ENCODE results near the gene RAD51.
A peak's percentile ranks its signal among the peaks of the same experiment; 100 is the strongest.

The RAD51 gene

DNA sequence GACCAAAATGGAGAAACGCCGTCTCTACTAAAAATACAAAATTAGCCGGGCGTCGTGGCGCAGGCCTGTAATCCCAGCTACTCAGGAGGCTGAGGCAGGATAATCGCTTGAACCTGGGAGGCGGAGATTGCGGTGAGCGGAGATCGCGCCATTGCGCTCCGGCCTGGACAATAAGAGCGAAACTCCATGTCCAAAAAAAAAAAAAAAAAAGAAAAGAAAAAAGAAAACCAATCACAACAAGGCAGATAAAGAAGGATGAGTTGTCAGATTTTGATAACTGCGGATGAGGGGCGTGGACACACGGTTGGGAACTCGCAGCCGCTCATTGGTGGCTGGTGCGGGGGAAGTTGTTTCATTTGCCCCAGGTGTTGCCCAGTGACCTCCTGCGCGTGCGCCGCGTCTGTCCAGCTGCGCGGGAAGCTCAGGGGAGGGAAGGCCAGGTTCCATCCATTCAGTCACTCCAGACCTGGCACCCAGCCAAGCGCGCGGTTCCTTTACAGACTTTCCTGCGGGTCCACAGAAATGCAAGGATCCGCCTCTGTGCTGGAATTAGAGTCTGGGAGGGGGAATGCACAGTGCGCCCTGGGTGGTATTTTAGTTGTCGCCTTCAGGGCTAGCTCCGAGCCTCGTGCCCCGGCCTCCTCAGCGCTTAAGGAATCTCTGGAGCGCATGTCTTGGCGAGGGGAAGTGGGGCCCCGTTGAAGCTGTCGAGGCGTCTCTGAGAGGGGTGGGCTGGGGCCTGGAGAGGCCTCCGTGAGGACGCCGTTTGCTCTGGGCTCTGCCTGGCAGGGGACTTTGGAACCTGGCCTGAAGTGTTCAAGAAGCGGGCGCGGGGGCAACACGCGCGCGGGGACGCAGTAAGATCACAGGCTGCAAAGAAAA, 68.2 kb downstream of the RAD51 start:
- Mint-ChIP-seq H3K36me3 (ENCODE audit: low read depth) (peaks cover 11% of the 10 kb centered on the region), H3K4me3 (peak overlapping the region; percentile 83), H3K27ac (peak overlapping the region; percentile 90), H3K27me3 (no peaks in the 10 kb centered on the region), H3K9me3 (no peaks in the 10 kb centered on the region), H3K4me1 (ENCODE audit: low read depth) (peaks cover 37% of the 10 kb centered on the region)
- no peak for DNase-seq

DNA sequence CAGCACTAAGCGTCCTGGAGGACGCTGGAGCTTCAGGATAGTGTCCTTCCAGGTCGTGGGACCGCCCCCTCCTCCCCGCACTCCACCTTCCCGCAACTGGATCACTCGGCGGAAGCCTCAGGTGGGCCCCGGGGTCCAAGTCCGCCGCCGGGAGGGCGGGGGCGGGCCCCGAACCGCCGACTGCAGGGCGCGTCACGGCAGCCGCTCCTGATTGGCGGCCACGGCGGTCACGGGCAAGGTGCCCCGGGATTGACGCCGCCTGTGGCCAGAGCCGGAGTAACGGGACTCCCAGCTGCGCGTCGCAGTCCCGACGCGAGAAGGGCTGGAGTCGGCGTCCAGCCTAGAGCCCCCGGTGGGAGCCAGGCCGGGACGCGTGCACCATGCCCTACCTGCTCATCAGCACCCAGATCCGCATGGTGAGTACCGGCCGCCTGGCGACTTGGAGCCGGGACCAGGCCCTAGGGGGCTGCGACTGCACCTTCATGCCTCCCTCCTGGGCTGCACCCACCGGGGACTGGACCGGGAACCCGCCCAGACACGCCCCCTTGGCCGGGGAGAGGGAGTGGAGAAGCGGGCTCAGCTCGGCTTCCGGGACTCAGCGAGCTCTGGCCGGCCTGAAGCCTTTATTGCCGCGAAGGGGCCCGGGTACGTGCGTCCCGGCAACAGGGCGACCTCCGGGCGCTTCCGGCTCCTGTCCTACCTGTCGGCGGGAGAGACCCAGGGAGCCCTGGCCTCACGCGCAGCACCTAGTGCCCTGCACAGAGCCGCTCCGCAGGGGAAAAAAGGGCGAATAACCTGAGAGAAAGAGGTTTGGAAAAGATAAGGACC, 69.0 kb downstream of the RAD51 start, which contains the start of gene GCHFR:
GCHFR (plus strand) TSS at position 268 of the 828 bp plus-strand sequence; CDS start at position 381, 113 bp downstream.
- Mint-ChIP-seq H3K9me3 (no peaks in the 10 kb centered on the region), H3K27me3 (no peaks in the 10 kb centered on the region), H3K27ac (peak within 1 kb of the TSS; percentile 90), H3K36me3 (ENCODE audit: low read depth) (peaks cover 18% of the 10 kb centered on the region), H3K4me3 (peak within 1 kb of the TSS; percentile 83), H3K4me1 (ENCODE audit: low read depth) (peaks cover 46% of the 10 kb centered on the region)
- DNase-seq: peak; percentile 82

DNA sequence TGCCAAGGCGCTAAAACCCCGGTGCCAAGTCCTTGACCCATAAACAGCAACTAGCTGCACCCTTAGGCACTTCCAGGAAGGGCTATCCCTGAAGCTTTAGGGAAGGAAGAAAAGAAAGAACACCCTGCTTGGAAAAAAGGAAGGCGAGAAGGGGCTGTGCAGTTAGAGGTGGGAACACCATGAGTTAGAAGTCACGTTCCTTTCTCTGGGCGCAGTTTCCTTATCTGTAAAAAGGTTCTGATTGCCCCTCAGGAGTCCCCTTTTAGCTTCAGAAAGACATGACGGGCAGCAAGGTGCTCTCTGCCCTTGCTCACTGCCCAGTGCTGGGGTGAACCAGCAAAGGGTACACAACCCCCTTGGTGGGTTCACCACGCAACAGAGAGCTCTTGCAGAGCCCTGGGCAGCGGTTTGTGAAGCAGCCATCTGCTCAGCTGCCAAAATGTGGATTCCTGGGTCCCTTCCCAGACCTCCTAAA, 69.7 kb downstream of the RAD51 start:
- peak; percentile 40 for DNase-seq
- Mint-ChIP-seq H3K4me1 (ENCODE audit: low read depth) (peaks cover 52% of the 10 kb centered on the region), H3K27me3 (no peaks in the 10 kb centered on the region), H3K36me3 (ENCODE audit: low read depth) (peaks cover 22% of the 10 kb centered on the region), H3K4me3 (peak overlapping the region; percentile 83), H3K9me3 (no peaks in the 10 kb centered on the region), H3K27ac (peak overlapping the region; percentile 90)

DNA sequence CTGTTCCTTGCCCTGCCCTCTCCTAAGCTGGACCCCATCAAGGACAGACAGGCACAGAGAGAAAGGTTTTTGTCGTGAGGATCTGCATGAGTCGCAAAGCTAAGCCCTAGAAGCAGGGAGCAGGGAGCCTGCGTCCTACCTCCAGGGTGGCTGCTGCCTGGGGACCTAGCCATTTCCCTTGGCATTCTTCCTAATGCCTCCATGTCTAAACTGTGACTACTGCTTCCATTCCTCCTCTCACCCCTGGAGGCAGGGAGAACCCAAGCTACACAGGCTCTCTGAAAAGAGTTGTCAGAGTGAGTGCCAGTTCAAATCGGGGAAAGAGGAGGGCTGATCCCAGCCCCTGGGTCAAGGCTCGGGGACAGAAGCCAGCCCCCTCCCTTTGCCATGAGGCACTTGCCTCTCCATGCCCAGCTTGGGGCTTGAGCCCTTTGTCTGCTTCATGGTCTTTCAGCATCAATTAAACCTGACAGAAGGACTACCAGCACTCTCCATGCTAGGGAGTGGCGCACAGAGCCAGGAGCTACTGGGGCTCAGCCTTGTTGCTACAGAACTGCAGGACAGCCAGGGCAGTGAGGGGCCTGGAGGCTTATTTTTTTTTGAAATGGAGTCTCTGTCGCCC, 71.3 kb downstream of the RAD51 start:
- H3K27ac Mint-ChIP-seq: peak overlapping the region; percentile 26
- H3K4me3 Mint-ChIP-seq: no peak overlapping the region
- H3K36me3 Mint-ChIP-seq (ENCODE audit: low read depth): peaks cover 36% of the 10 kb centered on the region
- no peak for DNase-seq
- no peaks in the 10 kb centered on the region for H3K9me3 Mint-ChIP-seq
- H3K27me3 Mint-ChIP-seq: no peaks in the 10 kb centered on the region
- peaks cover 62% of the 10 kb centered on the region for H3K4me1 Mint-ChIP-seq (ENCODE audit: low read depth)

DNA sequence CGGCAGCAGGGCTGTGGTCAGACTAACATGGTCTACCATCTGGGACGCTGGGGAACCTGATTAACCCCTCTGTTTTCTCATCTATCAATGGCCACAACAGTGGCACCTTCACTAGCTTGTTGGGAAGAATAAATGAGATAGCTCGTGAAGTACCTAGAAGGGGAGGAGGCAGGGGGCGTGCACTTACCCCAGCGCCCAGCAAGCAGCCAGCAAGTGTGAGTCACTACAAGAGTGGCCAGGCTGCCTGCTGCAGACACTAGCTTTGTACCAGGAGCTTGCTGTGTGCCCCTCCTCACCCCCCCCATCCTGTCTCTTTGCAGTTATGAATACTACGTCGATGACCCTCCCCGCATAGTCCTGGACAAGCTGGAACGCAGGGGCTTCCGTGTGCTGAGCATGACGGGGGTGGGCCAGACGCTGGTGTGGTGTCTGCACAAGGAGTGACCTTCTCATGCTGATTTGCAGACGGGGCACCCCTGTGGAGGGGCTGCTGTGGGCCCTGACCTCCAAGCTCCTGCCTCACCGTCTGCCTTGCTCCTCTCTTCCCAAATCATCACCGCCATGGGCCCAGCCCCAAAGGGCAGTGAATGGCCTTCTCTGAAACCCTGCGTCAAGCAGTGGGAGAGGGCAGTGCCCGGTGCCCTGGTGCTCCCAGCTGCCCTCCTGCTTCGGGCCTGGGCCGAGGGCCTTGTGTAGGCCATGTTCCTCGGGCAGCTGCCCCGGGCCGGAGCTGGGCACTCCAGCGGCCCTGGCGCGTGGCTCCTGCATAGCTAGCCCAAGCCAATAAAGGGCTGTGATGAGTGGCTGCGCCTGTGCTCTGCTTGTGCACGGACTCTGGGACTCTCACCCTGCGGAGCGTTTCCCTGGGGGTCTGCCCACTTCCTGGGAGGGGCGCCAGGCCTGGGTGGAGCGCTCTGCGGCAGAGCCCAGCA, 72.2 kb downstream of the RAD51 start:
- no peak for DNase-seq
- H3K4me3 Mint-ChIP-seq: no peak overlapping the region
- no peaks in the 10 kb centered on the region for H3K9me3 Mint-ChIP-seq
- peaks cover 62% of the 10 kb centered on the region for H3K4me1 Mint-ChIP-seq (ENCODE audit: low read depth)
- H3K36me3 Mint-ChIP-seq (ENCODE audit: low read depth): peaks cover 44% of the 10 kb centered on the region
- H3K27ac Mint-ChIP-seq: no peak overlapping the region
- no peaks in the 10 kb centered on the region for H3K27me3 Mint-ChIP-seq

DNA sequence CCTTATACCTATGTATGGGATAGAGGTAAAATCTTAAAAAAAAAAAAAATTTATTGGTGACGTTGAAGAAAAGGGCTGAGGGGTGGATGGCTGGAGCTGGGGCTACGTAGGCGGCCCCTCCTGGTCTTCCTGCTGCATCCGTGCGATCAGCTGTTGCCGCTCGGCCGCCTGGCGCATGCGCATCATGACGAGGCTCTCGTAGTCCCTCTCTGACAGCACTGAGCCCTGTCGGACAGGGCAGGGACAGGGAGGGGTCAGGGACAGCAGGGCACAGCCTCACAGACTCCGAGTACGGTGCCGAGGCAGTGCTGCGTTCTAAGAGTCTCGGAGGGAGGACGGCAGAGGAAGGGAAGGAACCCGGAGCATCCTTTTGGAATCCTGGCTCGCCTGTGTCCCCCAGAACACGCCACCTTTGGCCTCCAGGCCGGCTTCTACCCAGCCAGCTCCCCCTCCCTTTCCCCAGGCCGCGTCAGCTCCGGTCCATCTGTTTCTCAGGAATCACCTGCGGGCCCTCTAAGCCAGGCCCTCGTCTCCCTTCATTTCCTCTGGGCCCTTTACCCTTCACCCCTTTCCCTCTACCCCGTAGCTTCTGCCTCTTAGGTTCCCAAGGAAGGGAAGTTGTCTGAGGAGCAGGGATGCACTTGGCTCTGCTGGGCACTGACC, 73.0 kb downstream of the RAD51 start:
- peak overlapping the region; percentile 94 for H3K27ac Mint-ChIP-seq
- no peaks in the 10 kb centered on the region for H3K27me3 Mint-ChIP-seq
- H3K36me3 Mint-ChIP-seq (ENCODE audit: low read depth): peaks cover 49% of the 10 kb centered on the region
- H3K4me3 Mint-ChIP-seq: no peak overlapping the region
- H3K4me1 Mint-ChIP-seq (ENCODE audit: low read depth): peaks cover 60% of the 10 kb centered on the region
- no peaks in the 10 kb centered on the region for H3K9me3 Mint-ChIP-seq
- no peak for DNase-seq

DNA sequence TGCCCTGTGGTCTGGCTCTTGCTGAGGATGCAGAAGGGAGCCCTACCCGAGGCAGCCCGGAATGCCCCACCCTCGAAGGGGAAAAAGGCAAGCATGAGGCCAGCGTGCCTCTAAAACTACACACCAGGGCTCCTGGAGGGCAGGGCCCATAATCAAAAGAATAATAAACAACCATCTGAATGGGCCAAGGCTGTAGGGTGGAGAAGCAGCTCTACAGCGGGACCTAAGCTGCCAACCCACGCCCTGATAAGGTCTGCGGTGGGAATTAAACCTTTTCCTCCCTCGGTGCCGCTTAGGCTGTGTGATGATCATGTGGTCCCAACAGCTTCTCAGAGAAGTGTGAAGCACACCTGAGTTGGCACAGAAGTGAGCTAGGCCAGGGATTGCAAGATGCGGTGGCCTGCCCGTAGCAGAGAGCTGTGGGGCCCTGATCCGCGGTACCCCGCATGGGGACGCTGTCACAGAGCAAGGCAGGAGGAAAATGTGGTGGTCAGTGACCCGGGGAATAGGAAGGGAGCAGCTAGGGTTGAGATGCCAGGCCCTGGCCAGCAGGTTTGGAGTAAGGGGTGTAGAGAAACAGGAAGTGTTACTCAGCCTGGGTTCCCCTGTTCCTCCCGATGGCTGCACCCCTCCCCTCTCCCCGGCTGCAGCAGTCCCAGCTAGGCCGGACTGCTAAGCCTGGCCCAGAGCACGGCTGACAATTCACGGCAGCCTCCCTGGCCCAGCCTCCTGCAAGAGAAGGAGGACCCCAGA, 73.7 kb downstream of the RAD51 start:
- no peaks in the 10 kb centered on the region for H3K9me3 Mint-ChIP-seq
- H3K27me3 Mint-ChIP-seq: no peaks in the 10 kb centered on the region
- H3K36me3 Mint-ChIP-seq (ENCODE audit: low read depth): peaks cover 56% of the 10 kb centered on the region
- peak overlapping the region; percentile 94 for H3K27ac Mint-ChIP-seq
- no peak for DNase-seq
- H3K4me1 Mint-ChIP-seq (ENCODE audit: low read depth): peaks cover 53% of the 10 kb centered on the region
- H3K4me3 Mint-ChIP-seq: no peak overlapping the region

DNA sequence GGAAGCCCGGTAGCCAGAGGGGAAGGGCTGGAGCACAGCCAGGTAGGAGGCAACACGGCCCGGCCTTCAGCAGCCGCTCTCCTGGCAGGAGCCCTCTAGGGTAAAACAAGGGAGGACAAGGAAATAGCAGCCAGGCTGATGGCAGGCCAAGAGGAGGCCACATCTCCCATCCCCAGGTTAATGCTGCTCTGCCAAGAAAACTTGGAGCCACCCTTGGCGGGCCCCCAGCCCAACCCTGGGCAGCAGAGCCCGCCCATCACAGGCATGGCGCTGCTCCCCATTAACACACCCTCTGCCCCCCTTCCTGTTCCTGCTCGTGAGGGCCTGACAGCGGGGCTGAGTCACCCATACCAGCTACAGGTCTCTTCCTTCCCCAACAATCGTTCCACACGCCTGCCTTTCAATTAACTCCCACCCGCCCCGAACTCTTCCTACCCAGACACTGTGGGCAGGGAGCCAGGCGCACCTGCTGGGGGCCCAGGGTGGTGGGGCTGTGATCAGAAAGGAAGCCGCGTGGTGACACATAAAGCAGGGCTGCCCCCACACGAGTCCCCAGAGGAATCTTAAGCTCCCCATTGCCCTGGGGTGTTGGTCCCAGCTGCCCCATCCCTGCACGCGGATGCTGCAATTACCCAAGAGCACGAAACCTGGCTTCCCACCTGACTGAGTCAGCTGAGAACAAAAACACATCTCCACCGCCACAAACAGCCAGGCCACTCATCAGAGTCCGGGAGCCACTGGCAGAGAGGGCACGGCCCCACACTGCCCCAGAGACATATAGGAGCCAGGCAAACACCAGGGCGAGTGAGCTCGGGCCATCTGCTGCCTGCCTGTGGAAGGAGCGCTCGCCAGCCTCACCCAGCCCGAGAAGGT, 74.5 kb downstream of the RAD51 start, which contains the start of gene C15orf62:
C15orf62 (plus strand) TSS at position 707 of the 873 bp plus-strand sequence. CDS start 516 bp downstream, outside the sequence.
- peaks cover 64% of the 10 kb centered on the region for H3K36me3 Mint-ChIP-seq (ENCODE audit: low read depth)
- peak within 1 kb of the TSS; percentile 94 for H3K27ac Mint-ChIP-seq
- no peaks in the 10 kb centered on the region for H3K27me3 Mint-ChIP-seq
- peak; percentile 76 for DNase-seq
- peak within 1 kb of the TSS; percentile 53 for H3K4me3 Mint-ChIP-seq
- no peaks in the 10 kb centered on the region for H3K9me3 Mint-ChIP-seq
- H3K4me1 Mint-ChIP-seq (ENCODE audit: low read depth): peaks cover 49% of the 10 kb centered on the region

DNA sequence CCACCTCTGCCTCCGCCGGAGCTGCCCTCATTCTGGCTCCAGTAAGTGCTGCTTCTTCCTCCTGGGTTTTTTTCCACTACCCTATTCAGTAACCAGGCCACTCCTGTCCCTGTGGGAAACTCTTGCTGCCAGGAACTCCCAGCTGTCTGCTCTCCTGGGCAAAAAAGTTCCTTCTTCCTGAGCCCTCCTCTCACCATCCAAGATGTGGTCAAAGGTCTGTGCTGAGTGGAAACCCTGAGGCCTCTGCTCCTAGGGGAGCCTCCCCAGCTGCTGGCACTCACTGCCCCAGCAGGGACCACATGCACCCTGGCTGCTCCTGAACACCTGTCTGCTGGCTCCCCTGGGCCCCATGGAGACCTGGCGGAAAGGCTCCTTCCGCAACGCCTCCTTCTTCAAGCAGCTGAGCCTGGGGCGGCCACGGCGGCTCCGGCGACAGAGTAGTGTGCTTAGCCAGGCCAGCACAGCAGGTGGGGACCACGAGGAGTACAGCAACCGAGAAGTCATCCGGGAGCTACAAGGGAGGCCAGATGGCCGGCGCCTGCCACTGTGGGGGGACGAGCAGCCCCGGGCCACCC, 75.3 kb downstream of the RAD51 start:
- no peak for DNase-seq
- H3K27ac Mint-ChIP-seq: peak overlapping the region; percentile 94

DNA sequence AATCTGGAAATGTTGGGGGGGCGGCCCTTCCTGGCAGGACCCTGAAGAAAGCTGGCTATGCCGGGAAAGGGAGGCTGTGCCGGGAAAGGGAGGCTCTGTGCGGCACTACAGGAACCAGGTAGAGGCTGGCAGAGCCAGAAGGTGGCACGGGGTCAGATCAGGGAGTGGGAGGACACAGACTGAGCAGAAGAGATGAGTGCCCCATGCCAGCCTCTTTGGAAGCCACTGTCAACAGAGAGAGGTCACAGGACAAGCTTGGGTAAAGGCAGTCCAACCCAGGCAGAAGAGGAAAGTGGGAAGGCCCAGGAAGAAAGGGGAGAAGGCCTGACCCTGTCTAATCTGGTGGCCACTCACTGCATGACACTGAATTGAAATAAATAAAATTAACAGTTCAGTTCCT, 76.3 kb downstream of the RAD51 start:
- Mint-ChIP-seq H3K27me3 (no peaks in the 10 kb centered on the region), H3K27ac (peak overlapping the region; percentile 39), H3K4me1 (ENCODE audit: low read depth) (peaks cover 31% of the 10 kb centered on the region), H3K9me3 (no peaks in the 10 kb centered on the region), H3K36me3 (ENCODE audit: low read depth) (peaks cover 81% of the 10 kb centered on the region), H3K4me3 (no peak overlapping the region)
- no peak for DNase-seq

More for the DNA sequence above, 75.3 kb downstream of the RAD51 start:
- Mint-ChIP-seq H3K9me3 (no peaks in the 10 kb centered on the region), H3K27me3 (no peaks in the 10 kb centered on the region), H3K4me3 (no peak overlapping the region), H3K4me1 (ENCODE audit: low read depth) (peaks cover 42% of the 10 kb centered on the region), H3K36me3 (ENCODE audit: low read depth) (peaks cover 72% of the 10 kb centered on the region)

DNA sequence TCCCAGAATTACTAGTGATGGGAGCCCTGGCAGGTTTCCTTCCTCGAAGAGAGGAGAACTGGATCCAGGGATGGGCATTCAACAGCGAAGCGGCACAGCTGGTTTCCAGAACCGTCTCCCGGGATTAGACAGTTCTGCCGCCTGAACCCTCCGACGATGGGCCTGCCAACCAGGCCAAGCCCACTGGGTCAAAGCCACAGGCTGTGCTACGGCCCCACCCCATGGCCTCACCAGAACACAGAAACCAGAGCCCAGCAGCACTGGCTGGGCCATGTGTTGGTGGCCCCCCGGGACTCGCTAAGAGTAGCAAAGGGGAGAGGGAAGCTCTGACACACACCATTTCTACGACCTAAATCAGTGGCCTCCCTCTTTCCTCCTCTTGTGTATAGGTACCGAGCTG, 77.0 kb downstream of the RAD51 start:
- H3K9me3 Mint-ChIP-seq: no peaks in the 10 kb centered on the region
- no peak for DNase-seq
- peaks cover 84% of the 10 kb centered on the region for H3K36me3 Mint-ChIP-seq (ENCODE audit: low read depth)
- no peak overlapping the region for H3K4me3 Mint-ChIP-seq
- H3K4me1 Mint-ChIP-seq (ENCODE audit: low read depth): peaks cover 35% of the 10 kb centered on the region
- no peak overlapping the region for H3K27ac Mint-ChIP-seq
- no peaks in the 10 kb centered on the region for H3K27me3 Mint-ChIP-seq

All from activated T-cell treated with anti-CD3 and anti-CD28 coated beads, Interleukin-2, amount 50 U/mL, for 24 hours (primary cell).